HG03457 (cell line): ENCODE results near the gene C18orf63.
"Not testable (repeated sequence)": the region's sequence is repeated elsewhere in the genome, so short reads cannot be mapped to it uniquely, and the experiment has no call there.

Source experiments
- ATAC-seq: cut with Tn5 transposase; IDR thresholded peaks from one replicate; pipeline ENCODE4 v1.9.1; 2021; ENCODE audit warnings: moderate number of reproducible peaks; ENCODE audit not compliant: unreplicated experiment

The C18orf63 gene

DNA sequence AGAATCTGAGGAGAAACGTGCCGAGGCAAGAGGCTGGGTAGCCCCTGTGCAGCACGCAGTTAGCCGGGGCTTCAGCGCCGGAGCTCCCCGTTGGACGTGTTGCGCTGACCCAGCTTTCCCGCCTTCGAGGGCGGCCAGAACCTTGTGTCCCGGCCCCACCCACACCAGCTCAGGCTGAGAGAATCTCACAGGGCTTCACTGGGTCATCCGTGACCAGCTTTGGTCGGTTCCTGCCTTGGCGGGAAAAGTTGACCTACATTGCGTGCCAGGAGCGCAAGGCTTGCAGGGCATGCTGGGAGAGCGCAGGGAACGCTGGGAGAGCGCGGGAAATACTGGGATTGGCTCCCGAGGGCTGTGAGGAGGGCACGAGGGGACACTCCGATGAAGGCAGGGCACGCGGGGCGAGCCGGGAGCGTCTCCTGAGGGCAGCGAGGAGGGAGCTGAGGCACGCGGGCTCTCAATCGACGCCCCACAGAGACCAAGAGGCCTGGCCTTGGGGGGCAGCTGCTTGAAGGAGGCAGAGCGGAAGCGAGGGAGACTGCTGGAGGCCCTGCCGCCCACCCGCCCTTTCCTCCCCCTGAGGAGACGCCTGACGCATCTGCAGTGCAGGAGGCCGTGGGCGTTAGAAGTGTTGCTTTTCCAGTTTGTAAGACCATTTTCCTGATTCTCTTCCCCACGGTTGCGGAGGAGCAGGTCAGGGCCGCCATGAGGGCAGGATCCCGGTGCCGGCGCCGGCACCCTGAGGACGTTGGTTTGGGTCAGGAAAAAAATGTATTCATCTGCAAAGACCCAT is at the start of gene C18orf63:
TSS of gene C18orf63 (plus strand) at position 376 of the 793 bp plus-strand sequence. CDS start 2,027 bp downstream, outside the sequence.
- ATAC-seq: no peak

DNA sequence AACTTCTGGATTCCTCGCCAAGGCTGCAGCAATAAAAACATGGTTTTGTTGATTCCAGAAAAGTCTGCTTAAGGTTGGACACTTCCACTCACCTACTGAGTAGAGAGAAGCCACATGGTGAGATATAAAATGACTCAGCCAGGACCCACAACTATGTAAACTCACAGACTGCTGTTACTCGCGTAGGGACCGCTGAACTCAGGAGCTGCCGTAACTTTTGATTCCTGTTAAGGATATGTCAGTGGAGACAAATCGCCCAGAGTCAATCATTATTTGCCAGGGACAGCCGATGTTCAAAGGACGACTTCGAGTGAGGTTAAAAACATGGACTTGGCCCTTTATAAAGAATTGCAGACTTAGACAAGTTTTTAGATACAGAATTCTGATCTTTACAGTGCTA is 49.5 kb upstream of the C18orf63 start:
- no peak for ATAC-seq

DNA sequence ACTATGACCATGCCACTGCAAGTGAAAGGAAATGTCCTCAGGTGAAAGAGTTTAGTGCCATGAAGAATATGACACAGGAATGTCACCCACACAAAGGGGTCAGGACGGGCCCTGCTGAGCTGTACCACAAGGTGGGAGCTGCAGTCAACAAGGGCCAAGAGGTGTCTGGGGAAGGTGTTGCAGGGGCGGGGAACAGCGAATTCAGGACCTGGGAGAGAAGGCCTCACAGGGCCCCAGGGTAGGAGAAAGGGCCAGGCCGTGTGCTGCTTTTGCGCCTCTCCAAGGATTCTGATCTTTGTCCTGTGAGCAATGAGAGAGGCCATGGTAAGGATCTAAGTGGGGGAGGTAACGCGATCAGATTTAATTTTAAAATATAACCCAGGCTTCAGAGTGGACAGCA is 47.5 kb upstream of the C18orf63 start:
- ATAC-seq: no peak

DNA sequence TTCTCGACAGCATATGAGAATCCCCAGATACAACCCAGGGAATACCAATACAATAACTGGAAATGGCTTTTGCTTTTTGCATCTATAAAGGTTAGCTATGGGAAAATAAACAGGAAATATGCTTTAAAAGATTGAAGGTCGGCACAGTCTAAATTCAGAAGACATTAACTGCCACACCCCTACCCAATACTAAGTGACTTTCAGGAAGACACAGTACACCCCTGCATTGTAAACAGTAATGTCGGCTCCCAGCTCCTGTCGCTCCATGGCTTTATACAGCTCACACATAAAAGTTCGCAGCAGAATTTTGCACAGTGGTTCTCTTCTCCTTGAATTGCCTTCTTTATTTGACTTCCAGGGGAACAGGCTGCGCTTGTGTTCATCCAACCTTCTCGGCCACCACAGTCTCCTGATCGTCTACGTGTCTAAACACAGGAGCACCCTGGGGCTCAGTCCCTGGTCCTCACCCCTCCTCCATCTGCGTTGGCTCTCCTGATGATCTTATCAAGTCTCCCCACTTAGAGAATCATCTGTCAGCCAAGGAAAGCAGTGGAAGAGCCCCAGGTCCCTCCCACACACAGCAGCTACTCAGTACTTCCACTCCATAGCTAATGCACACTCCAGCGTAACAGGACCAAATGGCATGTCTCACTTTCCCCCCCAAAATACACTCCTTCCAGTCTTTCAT is 46.6 kb upstream of the C18orf63 start:
- ATAC-seq: no peak

DNA sequence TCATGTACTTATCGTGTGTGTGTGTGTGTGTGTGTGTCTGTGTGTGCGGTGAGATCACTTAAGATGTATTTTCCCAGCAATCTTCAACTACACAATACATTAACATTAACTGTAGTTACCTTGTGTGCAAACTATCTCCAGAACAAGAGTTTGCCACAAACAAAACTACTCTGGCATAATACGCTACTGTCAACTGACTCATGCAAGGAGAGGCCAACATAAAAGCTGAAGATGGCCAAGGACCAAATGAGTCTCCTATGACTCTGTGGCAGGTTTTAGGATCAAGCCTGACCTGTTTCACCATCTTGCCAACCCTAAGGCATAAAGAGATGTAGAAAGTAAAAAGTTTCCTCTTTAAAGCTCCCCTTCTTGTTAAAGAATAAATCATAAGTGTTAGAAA is 44.0 kb upstream of the C18orf63 start:
- ATAC-seq: no peak

DNA sequence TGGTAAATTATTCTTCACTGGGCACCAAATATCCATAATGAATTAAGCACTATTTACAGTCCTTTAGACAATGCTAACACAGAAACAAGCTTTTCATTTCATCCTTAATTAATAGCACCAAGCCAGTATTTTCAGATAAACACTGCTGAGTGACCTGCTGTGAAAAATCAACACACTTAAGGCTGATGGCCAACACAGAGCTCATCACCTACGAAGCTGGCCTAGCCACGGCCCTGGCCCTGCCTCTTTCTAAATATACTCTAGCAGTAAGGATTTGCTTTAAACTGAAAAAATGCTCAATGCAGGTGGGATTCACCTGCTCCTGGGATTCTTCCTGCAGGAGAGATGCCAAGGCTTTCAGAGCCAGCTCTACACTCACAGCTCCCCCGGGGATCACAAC is 42.2 kb upstream of the C18orf63 start:
- no peak for ATAC-seq

DNA sequence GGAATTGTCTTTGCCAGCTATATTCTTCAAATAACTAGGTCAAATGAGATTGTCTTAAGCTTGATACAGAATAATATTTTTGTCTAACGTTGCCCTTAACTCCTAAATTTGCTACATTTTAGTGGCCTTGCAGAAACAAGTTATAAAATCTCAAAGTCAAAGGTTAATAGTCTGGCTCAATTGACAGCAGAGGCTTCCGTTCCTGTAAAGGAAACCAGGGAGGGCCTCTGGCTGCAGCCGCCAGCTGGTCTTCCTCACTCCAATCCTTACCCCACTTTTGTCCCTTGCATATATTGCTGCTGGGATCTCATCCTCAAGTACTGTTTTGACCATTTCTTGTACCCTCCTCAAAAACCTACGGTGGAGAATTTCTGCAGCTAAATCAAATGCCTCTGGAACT is 40.9 kb upstream of the C18orf63 start:
- no peak for ATAC-seq

DNA sequence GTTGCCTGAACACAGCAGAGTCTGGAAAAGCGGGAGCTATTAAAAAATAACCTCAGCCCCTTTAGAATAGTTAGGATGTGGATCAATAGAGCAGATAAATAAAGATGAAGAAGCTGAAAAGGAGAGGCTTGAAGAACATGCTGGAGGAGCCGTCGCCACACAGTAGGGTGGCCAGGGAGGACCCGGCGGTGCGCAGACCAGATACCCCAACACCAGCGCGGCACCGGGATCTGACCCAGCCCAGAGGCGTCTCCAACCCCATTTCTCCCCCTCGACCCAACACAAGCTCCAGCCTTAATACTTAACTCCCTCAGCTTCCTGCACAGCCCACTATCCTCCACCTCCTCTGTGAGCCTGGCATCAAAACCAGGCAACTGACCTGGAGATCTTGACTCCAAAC is 39.9 kb upstream of the C18orf63 start:
- no peak for ATAC-seq

DNA sequence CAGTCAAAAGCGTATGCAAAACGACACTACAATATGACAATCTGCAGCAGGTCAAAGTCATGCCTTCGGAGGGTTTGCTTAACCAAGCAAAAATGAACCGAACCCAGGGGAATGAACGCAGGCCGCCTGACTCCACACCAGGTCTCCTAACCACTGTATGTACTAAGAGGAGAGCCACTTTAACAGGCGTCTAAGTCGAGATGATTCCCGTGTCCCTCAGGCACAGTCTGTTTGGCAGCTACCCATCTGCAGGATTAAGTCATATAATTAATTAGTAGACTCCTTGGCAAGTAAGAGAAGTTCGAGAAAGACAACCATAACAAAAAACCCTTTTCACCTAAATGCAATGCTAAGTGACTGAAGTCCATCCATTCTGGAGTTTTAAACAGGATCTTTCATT is 39.0 kb upstream of the C18orf63 start:
- ATAC-seq: no peak

DNA sequence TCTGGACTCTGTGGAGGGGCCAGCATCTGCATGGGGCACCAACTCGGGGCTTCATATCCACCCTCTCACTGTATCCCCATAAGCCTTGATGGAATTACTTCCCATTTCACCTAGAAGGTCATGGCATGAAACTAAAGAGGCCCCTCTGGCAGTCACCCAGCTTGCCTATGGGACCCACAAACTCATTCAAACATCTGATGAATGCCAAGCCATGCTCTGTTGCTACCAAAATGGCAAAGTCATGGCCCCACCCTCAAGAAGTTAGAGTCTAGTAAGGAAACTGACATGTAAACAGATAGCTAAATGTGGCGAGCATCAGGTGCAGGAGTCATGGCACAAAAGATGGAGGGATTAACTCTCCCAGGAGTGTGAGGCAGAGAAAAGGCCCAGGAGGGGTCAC is 38.3 kb upstream of the C18orf63 start:
- ATAC-seq: no peak

DNA sequence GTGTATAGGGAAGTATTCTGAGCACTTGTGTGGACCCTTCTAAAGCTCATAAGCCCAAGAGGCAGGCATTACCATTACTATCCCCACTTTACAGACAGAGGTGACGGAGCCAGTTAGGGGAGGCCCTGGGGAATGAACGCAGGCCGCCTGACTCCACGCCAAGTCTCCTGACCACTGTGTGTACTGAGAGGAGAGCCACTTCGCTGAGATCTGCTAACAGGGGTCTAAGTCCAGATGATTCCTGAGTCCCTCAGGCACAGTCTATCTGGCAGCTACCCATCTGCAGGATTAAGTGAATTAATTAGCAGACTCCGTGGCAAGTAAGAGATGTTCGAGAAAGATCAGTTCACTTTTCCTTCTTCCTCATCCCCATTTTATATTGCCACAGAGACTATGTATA is 37.6 kb upstream of the C18orf63 start:
- ATAC-seq: no peak

DNA sequence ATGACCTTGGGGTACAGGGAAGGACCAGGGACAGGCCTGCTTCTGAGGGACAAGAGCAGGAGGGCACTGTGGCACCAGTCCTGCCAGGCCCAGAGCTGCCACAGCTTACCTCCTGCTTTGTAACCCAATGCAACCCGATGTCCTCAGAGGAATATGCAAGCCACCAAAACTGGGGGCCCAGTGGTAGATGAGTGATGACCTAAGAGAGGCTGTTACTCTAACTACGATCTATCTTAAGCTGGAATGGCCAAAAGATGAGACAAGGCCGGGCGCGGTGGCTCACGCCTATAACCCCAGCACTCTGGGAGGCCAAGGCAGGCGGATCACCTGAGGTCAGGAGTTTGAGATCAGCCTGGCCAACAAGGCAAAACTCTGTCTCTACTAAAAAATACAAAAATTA is 36.7 kb upstream of the C18orf63 start:
- ATAC-seq: no peak

DNA sequence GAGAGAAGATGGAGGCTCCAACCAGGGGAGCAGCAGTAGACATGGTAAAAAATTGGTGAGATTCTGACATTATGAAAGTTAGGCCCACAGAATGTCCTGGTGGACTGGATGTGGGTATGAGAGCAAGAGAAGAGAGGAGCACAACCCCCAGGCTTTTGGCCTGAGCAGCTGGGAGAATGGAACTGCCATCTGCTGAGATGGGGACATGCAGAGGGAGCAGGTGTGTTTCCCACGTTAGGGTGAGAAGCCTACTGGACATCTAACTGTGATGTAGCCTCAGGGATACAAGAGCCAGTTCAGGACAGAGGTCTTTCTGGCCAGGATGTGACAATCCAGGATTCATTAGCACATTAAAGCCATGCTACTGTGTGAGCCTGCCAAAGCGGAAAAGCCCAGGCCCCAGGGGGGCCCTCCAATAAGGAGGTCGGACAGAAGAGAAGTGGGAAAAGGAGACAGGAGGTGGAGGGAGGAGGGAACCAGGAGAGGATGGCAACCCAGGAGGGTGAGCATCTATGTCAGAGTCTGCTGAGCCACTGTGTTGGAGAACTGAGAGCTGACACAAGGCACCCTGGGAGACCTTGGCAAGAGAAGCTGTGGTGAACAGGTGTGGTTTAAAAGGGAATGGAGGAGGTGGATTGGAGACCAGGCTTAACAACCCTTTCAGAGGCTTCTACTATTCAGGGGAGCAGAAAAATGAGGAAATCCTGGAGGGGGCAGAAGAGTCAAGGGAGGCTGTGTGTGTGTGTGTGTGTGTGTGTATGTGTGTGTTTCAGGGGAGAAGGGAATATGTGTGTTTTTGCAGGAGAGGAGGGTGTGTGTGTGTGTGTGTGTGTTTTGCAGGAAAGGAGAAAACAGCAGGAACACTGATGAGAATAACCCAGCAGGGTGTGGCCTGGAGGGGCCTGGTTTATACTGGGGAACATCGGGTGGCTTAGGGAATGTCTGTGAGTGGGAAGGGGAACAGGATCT is 34.3 kb upstream of the C18orf63 start:
- ATAC-seq: no peak

DNA sequence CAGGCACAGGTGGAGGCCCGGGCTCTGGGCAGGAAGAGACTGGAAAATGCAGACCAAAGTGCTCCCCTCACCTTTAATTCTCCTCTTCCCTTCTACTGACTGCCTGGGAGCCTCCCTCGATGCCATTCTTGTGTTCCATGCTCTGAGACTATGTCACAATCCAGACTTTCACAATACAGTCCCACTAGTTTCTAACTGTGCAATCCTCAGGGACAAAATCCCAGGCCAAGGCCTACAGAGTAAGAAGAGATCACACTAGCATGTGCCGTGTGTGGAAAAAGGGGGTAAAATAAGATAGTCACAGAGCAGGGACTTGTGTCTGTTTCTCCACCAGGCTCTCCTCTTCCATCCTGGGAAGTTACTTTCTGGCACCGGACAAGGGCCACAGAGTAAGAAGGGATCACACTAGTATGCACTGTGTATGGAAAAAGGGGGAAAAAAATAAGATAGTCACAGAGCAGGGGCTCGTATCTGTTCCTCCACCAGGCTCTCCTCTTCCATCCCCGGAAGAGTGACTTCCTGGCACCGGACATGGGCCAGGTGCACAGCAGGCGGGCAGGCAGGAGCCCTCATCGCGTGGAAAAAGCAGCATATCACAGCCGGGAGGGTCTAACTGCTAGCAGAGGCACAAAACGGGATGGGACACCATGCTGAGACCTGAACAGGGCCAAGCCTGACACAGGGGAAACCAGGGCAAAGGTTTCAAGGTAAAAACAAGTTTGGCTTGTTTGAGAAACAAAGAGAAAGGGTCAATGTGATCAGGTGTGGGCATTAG is 33.5 kb upstream of the C18orf63 start:
- ATAC-seq: no peak

DNA sequence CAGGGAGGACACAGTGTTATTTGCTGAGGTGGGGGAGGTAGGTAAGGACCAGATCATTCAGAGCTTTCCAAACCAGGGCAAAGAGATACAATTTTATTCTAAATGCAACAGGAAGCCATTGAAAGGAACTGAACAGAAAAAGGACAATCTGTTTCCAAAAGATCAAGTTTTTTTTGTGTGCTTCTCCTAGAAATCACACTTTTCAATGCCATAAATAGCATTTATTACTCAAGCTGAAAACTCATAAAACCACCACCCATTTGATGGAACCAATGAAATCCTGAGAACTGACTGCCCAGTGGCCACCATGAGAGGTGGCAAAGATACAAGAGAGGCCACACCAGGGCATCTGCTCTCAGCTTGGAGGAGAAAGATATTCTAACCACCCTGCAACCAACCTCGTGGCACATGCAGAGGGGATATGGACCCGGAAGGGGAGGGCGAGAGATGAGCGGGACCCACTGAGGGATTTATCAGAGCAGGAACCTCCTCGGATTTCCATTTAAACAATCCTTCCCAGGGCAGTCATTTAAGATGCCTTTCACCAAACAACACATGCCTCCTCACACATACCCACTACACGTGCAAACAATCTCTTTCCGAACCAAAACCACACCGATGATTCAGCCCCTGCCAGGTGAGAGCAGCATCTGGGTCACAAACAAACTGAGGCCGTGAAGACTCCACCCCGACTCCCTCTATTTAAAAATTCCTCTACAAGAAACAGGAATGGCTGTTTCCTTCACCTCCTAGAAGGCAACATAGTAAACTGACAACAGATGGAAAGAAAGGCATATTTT is 32.7 kb upstream of the C18orf63 start:
- no peak for ATAC-seq

DNA sequence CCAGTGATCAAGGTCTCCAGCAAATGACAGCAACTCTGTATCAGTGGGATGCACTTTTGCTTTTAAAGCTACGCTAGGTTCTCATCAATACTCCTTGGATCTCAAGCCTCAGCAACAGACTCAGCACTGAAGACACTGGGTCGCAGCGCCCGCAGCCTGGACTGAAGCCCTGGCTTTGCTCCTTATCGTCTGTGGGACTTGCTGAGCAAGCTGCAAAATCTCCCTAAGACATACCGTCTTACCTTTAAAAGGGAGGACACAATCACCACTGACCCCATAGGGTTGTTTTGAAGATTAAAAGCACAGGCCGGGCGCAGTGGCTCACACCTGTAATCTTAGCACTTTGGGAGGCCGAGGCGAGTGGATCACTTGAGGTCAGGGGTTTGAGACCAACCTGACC is 32.0 kb upstream of the C18orf63 start:
- no peak for ATAC-seq

DNA sequence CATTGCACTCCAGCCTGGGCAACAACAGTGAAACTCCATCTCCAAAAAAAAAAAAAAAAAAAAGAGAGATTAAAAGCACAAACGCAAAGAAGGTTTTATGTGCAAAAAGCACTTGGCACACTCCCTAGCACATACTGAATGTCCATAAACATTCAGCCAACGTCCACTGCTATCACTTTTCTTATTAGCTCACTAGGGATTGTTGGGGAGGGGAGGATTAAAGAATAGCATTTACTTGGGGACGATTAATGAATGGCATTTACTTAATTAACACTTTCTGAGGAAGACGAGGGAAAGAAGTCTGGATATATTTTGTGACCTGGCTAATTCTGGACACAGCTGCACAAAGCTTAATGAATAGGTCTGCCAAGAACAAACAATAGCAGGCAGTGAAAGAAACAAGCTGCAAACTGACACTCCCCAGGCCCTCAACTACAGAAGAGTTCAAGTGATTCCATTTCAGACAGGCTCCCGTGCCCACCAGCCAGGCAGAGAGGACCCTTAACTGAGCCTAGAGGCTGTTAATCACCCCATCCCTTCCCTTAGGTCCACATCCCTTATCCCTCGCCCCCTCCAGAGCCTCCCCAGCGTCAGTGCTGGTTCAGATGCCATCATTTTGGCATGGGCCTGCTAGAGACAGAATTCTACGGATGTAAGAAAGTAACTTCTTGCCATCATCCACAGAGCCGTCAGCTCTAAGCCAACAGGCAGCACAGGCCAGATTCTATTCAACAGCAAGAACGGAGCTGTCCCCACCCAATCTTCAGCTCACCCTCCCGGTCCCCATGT is 31.3 kb upstream of the C18orf63 start:
- ATAC-seq: no peak

DNA sequence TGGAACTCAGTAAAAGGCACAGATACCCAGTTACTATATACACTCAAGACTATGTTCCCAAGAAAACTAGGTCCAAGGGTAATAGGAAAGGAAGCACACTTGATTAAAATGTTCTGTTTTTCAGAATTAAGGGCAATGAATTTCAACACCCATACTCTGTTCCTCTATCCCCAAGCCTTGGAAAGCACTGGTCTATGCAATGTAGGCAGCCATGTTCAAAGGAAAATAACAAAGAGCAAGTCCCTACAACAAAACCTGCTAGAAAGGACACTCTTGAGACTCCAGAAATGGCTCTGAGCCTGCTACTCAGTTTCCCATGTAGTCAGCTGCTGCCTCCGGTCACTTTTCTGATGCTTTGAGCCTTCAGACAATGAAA is 30.7 kb upstream of the C18orf63 start:
- no peak for ATAC-seq

DNA sequence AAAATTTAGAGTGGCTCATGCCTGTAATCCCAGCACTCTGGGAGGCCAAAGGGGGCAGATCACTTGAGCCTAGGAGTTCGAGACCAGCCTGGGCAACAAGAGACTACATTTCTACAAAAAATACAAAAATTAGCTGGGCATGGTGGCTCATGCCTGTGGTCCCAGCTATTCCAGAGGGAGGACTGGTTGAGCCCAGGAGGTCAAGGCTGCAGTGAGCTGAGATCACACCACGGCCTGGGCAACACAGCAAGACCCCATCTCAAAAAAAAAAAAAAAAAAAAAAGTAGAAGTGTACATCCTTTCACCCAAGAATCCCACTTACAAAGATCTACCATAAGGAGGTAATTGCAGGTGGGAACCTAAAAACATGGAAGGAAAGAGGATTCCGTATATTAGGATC is 30.1 kb upstream of the C18orf63 start:
- not testable (repeated sequence) for ATAC-seq
